Measurements from ENCODE around the gene UBE2K.
"Not testable (repeated sequence)": the region's sequence is repeated elsewhere in the genome, so short reads cannot be mapped to it uniquely, and the experiment has no call there.

The UBE2K gene

GRCh38 chr4:39732728-39733127 lies 34.8 kb downstream of the UBE2K start:
- peak; percentile 66 to 79 for DNase-seq

- DNase-seq = not testable (repeated sequence)
Observed at GRCh38 chr4:39739591-39739990, 41.7 kb downstream of the UBE2K start.

- DNase-seq = no peak
Observed at GRCh38 chr4:39741401-39741800, 43.5 kb downstream of the UBE2K start.

GRCh38 chr4:39745920-39746319 lies 48.0 kb downstream of the UBE2K start:
- no peak for DNase-seq

GRCh38 chr4:39750216-39750615 lies 52.3 kb downstream of the UBE2K start:
- no peak for DNase-seq

- DNase-seq = no peak
Observed at GRCh38 chr4:39754309-39754708, 56.4 kb downstream of the UBE2K start.

GRCh38 chr4:39756159-39756558 lies 58.2 kb downstream of the UBE2K start:
- no peak for DNase-seq

- no peak for DNase-seq
Observed at GRCh38 chr4:39758176-39758575, 60.2 kb downstream of the UBE2K start.

- no peak for DNase-seq
Observed at GRCh38 chr4:39759569-39759968, 61.6 kb downstream of the UBE2K start.

GRCh38 chr4:39761005-39761667 lies 63.2 kb downstream of the UBE2K start:
- no peak for DNase-seq

- no peak for DNase-seq
Observed at GRCh38 chr4:39763714-39764572, 66.0 kb downstream of the UBE2K start.

- DNase-seq = no peak
Observed at GRCh38 chr4:39770005-39770404, 72.1 kb downstream of the UBE2K start.

- DNase-seq = no peak
Observed at GRCh38 chr4:39770471-39770870, 72.5 kb downstream of the UBE2K start.

GRCh38 chr4:39770969-39771724 lies 73.2 kb downstream of the UBE2K start:
- no peak for DNase-seq

- not testable (repeated sequence) for DNase-seq
Observed at GRCh38 chr4:39781988-39782387, 84.1 kb downstream of the UBE2K start.

GRCh38 chr4:39785083-39785482 lies 87.1 kb downstream of the UBE2K start:
- DNase-seq = no peak

- DNase-seq = no peak
Observed at GRCh38 chr4:39786838-39787237, 88.9 kb downstream of the UBE2K start.

- DNase-seq = no peak
Observed at GRCh38 chr4:39792128-39792527, 94.2 kb downstream of the UBE2K start.

- no peak for DNase-seq
Observed at GRCh38 chr4:39792529-39792928, 94.6 kb downstream of the UBE2K start.

- not testable (repeated sequence) for DNase-seq
Observed at GRCh38 chr4:39792976-39793375, 95.0 kb downstream of the UBE2K start.

- no peak for DNase-seq
Observed at GRCh38 chr4:39802005-39802404, 104.1 kb downstream of the UBE2K start.

GRCh38 chr4:39808231-39808749 lies 110.4 kb downstream of the UBE2K start:
- no peak for DNase-seq

- DNase-seq = no peak
Observed at GRCh38 chr4:39812500-39812899, 114.6 kb downstream of the UBE2K start.
